Esophagus (tissue), 2 donors: ENCODE results near the gene NES. TPM values are rescaled to one million over a fixed set of nuclear protein-coding genes. Genes with fewer than 3 reads are reported as not detected.

Source experiments
- polyA plus RNA-seq, 2 donors: library from polyadenylated mRNA; stranded (reverse); fragments of 200-250 nt; gene quantifications; one replicate each; pipeline ENCODE4 v1.2.3, GENCODE V29; 2013
- donor health status: healthy with polysubstance abuse.
- donor health status: Bipolar disorder and iron deficiency.

Gene NES
- polyA plus RNA-seq, 2 donors: 2.4 to 3.0 TPM

Other genes with a start within 250 kb of the NES start
- 10 to 100 TPM in 1 of 2 donors, 1 to 10 TPM in 1; 8.5 to 13.5 TPM for gene MEF2D, start 176.6 kb downstream of the NES start, polyA plus RNA-seq
- gene IQGAP3, start 104.8 kb downstream of the NES start, polyA plus RNA-seq: 1 to 10 TPM; 3.8 to 7.8 TPM
- under 1 TPM in 1 of 2 donors, not detected in 1; 0.08 TPM for gene TTC24, start 97.7 kb downstream of the NES start, polyA plus RNA-seq
- gene NAXE, start 85.6 kb downstream of the NES start, polyA plus RNA-seq: 10 to 100 TPM; 29.9 to 70.9 TPM
- gene GPATCH4, start 75.9 kb downstream of the NES start, polyA plus RNA-seq: 10 to 100 TPM; 14.3 to 20.8 TPM
- under 1 TPM; 0.14 to 0.28 TPM for gene HAPLN2, start 58.0 kb downstream of the NES start, polyA plus RNA-seq
- under 1 TPM; 0.01 to 0.04 TPM for gene BCAN, start 35.3 kb downstream of the NES start, polyA plus RNA-seq
- gene CRABP2, start 28.2 kb upstream of the NES start, polyA plus RNA-seq: 1,000 to 10,000 TPM; 1,310 to 1,799 TPM
- gene METTL25B, start 51.1 kb upstream of the NES start, polyA plus RNA-seq: 10 to 100 TPM; 18.5 to 38.3 TPM
- 10 to 100 TPM in 1 of 2 donors, 1 to 10 TPM in 1; 8.5 to 16.5 TPM for gene ISG20L2, start 51.4 kb upstream of the NES start, polyA plus RNA-seq
- 10 to 100 TPM; 79.3 to 81.0 TPM for gene MRPL24, start 63.7 kb upstream of the NES start, polyA plus RNA-seq
- gene HDGF, start 74.3 kb upstream of the NES start, polyA plus RNA-seq: 100 to 1,000 TPM in 1 of 2 donors, 10 to 100 TPM in 1; 88.6 to 150 TPM
- gene PRCC, start 90.1 kb upstream of the NES start, polyA plus RNA-seq: 10 to 100 TPM; 36.6 to 41.8 TPM
- gene SH2D2A, start 139.4 kb upstream of the NES start, polyA plus RNA-seq: under 1 TPM; 0.90 to 1.00 TPM
- under 1 TPM in 1 of 2 donors, not detected in 1; 0.01 TPM for gene INSRR, start 181.7 kb upstream of the NES start, polyA plus RNA-seq
- under 1 TPM; 0.06 to 0.08 TPM for gene NTRK1, start 183.5 kb upstream of the NES start, polyA plus RNA-seq
- gene PEAR1, start 216.3 kb upstream of the NES start, polyA plus RNA-seq: 1 to 10 TPM; 1.5 to 1.7 TPM
- under 1 TPM in 1 of 2 donors, not detected in 1; 0.04 TPM for gene LRRC71, start 243.2 kb upstream of the NES start, polyA plus RNA-seq